ENCODE data around the gene ERGIC1.
"Not testable (repeated sequence)": the region's sequence is repeated elsewhere in the genome, so short reads cannot be mapped to it uniquely, and the experiment has no call there.

The ERGIC1 gene

GRCh38 chr5:172848419-172848818 is 14.4 kb downstream of the ERGIC1 start:
- DNase-seq (ENCODE audit: low read depth), result no peak

DNA sequence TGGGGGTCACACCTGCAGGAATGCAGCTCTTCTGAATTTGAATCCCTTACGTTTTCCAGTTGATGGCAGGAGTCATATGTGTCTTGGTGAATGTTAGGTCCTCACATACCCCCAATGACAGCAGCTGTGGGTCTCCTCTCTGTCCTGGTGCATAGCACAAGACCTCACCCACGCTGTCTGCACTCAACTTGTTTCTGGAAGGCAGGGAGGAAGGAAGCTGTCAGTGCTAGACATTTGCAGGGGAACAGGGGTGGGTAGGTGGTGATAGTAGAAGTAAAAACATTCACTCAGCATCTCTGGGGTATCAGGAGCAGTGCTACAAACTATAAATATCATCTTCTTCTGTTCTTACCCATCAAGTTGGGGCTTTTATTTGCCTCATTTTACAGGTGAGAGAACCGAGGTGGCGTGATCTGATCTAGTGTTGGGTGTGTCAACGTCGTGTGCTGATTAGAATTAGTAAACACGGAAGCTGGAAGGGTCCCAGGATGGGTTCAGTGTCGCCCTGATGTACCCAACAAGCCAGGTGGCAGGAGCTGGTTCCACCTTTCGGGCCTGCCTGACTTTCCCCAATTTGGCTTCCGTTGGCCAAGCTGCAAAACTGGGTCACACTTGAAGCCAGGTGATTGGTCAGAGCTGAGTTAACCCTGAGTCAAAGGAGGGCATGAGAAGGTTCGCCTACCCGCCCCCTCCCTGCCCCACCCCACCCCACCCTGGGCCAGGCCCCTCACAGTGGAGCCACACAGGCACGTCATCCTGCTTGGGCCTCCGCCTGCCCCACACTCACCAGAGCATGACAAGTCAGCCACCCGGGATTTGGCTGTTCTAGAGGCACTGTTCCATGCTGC is 15.8 kb downstream of the ERGIC1 start:
- DNase-seq (ENCODE audit: low read depth), result peak; percentile 54

DNA sequence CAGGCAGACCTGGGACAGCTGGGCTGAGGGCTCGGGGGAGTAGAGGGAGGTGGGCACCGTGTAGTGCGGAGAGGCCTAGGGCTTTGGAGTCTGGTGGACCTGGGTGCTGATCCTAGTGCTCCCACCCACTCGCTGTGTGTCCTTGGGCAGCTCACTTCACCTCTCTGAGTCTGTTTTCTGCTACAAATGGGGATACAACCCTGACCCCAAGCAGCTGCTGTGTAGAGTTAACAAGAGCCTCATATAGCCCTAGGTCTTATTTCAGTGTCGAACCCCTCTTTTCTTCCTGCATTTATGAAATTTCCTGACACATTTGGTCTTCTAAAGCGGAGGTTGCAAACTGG is 16.4 kb downstream of the ERGIC1 start:
- no peak for DNase-seq (ENCODE audit: low read depth)

- not testable (repeated sequence) for DNase-seq (ENCODE audit: low read depth)
These were observed 17.2 kb downstream of the ERGIC1 start for GRCh38 chr5:172851254-172851653.

- DNase-seq (ENCODE audit: low read depth), result no peak
These were observed 18.7 kb downstream of the ERGIC1 start for GRCh38 chr5:172852490-172853354.

DNA sequence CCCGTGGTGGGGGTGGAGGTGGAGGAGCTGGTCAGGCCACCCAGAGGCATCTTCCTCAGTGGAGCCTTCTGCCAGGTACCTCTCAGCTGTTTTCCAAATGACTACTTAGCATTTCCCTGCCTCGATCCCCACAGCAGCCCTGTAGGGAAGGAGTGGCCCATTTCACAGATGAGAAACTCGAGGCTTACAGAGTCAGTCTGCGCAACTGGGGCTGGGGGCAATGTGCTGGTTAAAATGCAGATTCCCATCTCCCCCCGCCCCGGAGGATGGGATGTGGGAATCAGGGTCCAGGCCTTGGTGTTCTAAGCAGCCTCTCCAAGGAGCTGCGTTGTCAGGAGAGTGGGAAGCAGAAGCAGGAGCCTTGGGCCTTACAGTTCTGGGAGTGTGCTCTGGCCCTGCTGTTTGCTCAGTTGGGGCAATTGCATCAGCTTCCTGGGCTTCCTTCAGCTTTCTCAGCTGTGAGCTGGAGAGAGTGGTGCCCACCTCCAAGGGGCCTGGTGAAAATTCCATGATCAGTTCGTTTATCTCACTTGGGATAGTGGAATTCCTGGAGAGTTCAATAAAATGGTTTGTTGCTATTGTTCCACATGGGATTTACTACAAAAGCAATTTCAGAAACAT is 19.4 kb downstream of the ERGIC1 start:
- DNase-seq (ENCODE audit: low read depth), result no peak

- DNase-seq (ENCODE audit: low read depth), result no peak
These were observed 20.4 kb downstream of the ERGIC1 start for GRCh38 chr5:172854451-172854871.

DNA sequence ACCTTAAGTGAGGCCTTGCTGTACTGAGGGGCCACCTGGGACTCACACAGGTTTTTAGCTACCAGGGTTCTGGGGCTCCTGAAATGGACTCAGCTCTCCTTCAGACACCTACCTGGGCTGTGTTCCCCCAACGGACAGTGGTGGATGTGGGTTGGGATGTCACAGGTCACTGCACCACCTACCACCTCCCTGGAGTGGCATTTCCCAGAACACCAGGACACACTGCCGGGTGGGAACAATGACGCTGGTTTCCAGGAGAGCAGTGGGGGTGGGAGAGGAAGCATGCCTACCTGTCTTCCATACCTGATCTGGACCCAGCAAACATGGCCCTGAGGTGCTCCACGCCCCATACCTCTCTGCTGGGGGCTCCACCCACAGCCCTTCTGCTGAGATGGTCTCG is 20.9 kb downstream of the ERGIC1 start:
- DNase-seq (ENCODE audit: low read depth), result no peak

DNA sequence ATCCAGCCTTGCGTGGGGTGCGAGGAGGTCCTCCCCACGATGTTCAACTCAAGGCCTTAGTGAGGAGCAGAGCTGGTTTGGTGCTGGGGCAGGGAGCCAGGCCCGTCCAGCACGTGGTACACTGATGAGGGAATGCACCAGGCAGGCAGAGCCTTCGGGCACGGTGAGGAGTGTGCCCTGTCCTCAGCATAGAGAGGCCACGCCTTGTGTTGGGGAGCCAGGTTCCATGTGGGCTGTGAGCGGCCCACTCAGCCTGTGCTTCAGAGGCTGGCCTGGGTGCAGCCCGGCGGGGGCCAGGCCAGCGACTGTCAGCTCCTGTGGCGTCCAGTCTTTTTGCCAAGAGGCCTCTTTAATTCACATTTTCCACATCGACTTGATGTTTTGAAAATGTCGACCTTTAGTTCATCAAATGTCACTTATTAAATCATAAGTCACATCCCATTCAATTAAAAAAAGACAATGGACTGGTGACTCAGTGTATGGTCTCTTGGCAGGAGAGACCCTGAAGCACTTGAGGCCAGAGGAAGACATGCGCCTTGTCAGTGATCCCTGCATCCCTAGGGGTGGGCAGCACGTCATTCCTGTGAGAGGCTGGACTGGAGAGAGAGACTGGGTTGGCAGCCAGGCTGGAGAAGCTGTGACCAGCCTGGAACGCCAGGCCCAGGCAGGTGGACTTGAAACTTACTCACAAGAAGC is 21.7 kb downstream of the ERGIC1 start:
- DNase-seq (ENCODE audit: low read depth), result no peak

- no peak for DNase-seq (ENCODE audit: low read depth)
These were observed 22.3 kb downstream of the ERGIC1 start for GRCh38 chr5:172856336-172856735.

GRCh38 chr5:172857982-172858381 is 23.9 kb downstream of the ERGIC1 start:
- no peak for DNase-seq (ENCODE audit: low read depth)

DNA sequence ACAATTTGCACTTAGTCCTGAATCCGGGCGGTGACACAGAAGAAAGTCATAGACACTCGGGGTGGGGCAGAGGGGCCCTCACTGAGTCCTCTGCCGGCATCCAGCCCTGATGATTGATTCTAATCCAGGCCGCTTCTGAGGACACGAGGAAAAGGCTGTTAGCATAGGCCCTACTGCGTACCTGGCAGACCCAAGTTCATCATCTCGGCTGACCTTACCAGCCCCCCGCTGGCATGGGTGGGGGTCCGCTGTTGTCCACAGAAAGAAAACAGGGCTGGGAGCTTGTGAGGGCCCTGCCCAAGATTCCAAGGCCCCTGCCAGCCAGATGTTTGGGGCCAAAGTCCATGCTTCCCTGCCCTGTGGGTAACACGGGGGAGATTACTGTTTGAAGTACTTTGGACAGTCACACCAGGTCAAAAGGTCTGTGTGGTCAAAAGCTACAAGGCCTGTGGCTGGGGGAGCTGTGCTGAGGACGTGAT is 24.5 kb downstream of the ERGIC1 start:
- DNase-seq (ENCODE audit: low read depth), result peak; percentile 88

DNA sequence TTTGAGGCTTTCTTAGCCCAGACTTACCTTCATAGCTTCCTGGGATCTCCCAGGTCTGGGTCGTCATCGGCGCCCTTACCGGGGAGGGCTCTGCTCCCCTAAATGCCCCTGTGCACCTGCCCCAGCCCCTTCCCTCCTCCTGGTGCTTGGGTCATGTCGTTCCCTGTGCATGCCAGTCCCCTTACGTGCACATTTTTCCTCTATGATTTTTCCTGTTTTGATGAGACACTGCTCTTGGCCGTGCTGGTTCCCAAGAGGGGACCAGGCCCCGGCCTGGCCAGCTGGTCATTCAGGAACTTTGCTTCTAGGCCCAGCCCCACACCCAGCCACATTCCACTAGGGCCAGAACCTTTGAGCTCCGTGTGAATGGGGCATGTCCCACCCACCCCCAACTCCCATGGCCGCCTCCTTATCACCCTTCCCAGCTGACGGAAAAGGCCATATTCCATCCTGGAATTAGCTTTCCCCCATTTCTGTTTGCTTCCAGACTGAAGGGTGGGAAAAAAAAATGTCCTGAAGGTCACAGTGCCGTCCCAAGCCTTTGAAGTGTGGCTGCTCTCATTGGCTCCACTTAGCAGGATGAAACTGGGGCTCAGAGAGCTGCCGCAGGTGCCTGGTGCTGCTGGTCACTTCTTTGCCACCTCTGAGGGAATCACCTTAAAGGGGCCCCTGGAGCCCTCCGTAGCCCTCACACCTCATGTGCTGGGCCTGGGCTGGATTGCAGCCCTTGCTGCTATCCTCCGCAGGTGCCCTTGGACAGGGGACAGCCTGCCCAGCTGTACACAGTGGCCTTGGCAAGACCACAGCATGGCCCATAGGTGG is 25.1 kb downstream of the ERGIC1 start:
- peak; percentile 97 for DNase-seq (ENCODE audit: low read depth)

- no peak for DNase-seq (ENCODE audit: low read depth)
These were observed 25.9 kb downstream of the ERGIC1 start for GRCh38 chr5:172859966-172860365.

GRCh38 chr5:172860520-172861443 is 26.7 kb downstream of the ERGIC1 start:
- no peak for DNase-seq (ENCODE audit: low read depth)

GRCh38 chr5:172861461-172861860 is 27.4 kb downstream of the ERGIC1 start:
- no peak for DNase-seq (ENCODE audit: low read depth)

DNA sequence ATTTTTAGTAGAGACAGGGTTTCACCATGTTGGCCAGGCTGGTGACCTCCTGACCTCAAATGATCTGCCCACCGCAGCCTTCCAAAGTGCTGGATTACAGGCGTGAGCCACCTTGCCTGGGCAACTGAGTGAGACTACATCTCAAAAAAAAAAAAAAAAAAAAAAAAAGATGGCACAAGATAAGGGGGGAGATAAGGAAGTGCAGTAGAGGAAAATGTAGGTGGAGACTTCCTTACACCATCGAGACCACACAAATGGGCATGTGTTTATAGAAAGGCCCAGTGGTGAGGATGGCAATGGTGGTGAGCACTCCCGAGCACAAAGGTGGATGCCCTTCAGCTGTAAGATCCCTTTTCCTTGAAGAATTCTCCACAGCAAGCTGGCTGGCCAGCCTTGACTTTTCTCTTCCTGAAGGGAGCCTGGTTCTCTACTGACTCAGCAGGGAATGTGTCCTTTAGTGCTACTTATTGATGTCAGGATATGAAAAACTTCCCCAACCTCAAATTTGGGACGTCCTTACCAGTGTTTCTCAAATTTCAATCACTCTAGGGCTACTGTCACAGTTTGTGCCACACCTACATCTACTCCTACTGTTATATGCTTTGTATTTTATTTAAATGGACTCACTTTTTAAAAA is 28.2 kb downstream of the ERGIC1 start:
- DNase-seq (ENCODE audit: low read depth), result no peak

GRCh38 chr5:172864171-172864570 is 30.1 kb downstream of the ERGIC1 start:
- DNase-seq (ENCODE audit: low read depth), result not testable (repeated sequence)

- no peak for DNase-seq (ENCODE audit: low read depth)
These were observed 30.7 kb downstream of the ERGIC1 start for GRCh38 chr5:172864747-172865146.

All from ELR (cell line).